Endothelial cell of umbilical vein (primary cell): ENCODE results near the gene PRKRIP1. TPM values are rescaled to one million over a fixed set of nuclear protein-coding genes. Genes with fewer than 3 reads are reported as not detected.

Source experiments
- BruUV-seq: library from RNA; stranded (reverse); fragments of 400-500 nt; replicated peaks from 2 replicates; lab custom pipeline; 2021; lab: Mats Ljungman, UMichigan
- CTCF ChIA-PET: fragments of 300-600, 350-600 bp; sonication (Branson Sonifier 250); formaldehyde crosslinking; loops from one replicate; lab custom pipeline; 2021; ENCODE audit warnings: antibody characterized with exemption, inconsistent platforms; lab: Charles Lee
- POLR2A ChIA-PET: fragments of 300-600, 350-600 bp; sonication (Branson Sonifier 250); formaldehyde crosslinking; loops from one replicate; lab custom pipeline; 2021; ENCODE audit warnings: antibody characterized with exemption, inconsistent platforms; lab: Charles Lee
- DNase-seq: peaks from one replicate; pipeline ENCODE4 v3.0.0-alpha.2; 2011; ENCODE audit warnings: low read depth, low spot score
- FAIRE-seq: peaks from 2 replicates; lab custom pipeline; 2011; peaks lifted over from hg19 to GRCh38; lab: Jason Lieb, UNC
- H2AFZ ChIP-seq: 2 replicates; pipeline ENCODE4 v1.6.0; 2012; ENCODE audit warnings: low read depth, low read length, control low read depth, inconsistent platforms
- H3K27ac ChIP-seq: 2 replicates; pipeline ENCODE4 v1.5.1; 2011; ENCODE audit warnings: low read depth, mild to moderate bottlenecking, control low read depth, low read length, moderate library complexity; ENCODE audit not compliant: insufficient read depth
- H3K27me3 ChIP-seq, 2 experiments: 2 replicates each; pipeline versions ENCODE4 v1.6.0 to v1.6.1; 2011; ENCODE audit warnings: low read length in 2 of 2, mixed read lengths in 1 of 2; ENCODE audit not compliant: control insufficient read depth in 2 of 2, insufficient read depth in 2 of 2
- H3K36me3 ChIP-seq, 2 experiments: 2 replicates in 1 of 2; 3 replicates in 1 of 2; pipeline ENCODE4 v1.5.1; 2011; ENCODE audit warnings: low read length in 2 of 2, mild to moderate bottlenecking in 1 of 2, moderate library complexity in 1 of 2; ENCODE audit not compliant: control insufficient read depth in 2 of 2, insufficient read depth in 2 of 2; ENCODE audit errors: extremely low read depth in 1 of 2
- H3K4me1 ChIP-seq: 3 replicates; pipeline ENCODE4 v1.5.1; 2011; ENCODE audit warnings: mild to moderate bottlenecking, low read length; ENCODE audit not compliant: control insufficient read depth, insufficient read depth; ENCODE audit errors: extremely low read depth
- H3K4me2 ChIP-seq: 2 replicates; pipeline ENCODE4 v1.6.1; 2011; ENCODE audit warnings: low read length, control low read depth, mixed read lengths; ENCODE audit not compliant: insufficient read depth
- H3K4me3 ChIP-seq, 3 experiments: fragments of 200-600 bp in 1 of 3; sonication (generic), shearing (Covaris generic) in 1 of 3; replicated peaks in 1 of 3; 2 replicates each; pipeline ENCODE4 v1.5.1; 2011 to 2016; ENCODE audit warnings: control low read depth in 3 of 3, low read length in 3 of 3, mild to moderate bottlenecking in 2 of 3, inconsistent platforms in 1 of 3, low read depth in 1 of 3, moderate library complexity in 1 of 3; ENCODE audit not compliant: insufficient read depth in 1 of 3
- H3K79me2 ChIP-seq: 2 replicates; pipeline ENCODE4 v1.6.0; 2012; ENCODE audit warnings: low read length, inconsistent platforms; ENCODE audit not compliant: control insufficient read depth, insufficient read depth
- H3K9ac ChIP-seq: replicated peaks from 2 replicates; pipeline ENCODE3; 2011; ENCODE audit warnings: low read length, control low read depth; ENCODE audit not compliant: insufficient read depth; ENCODE audit errors: extremely low read depth
- H3K9me1 ChIP-seq: replicated peaks from 3 replicates; pipeline ENCODE4 v1.6.0; 2011; ENCODE audit warnings: mild to moderate bottlenecking, low read length; ENCODE audit not compliant: control insufficient read depth, insufficient read depth; ENCODE audit errors: extremely low read depth
- H3K9me3 ChIP-seq: replicated peaks from 2 replicates; pipeline ENCODE4 v1.5.1; 2012; ENCODE audit warnings: low read length, inconsistent platforms; ENCODE audit not compliant: control insufficient read depth, insufficient read depth
- H4K20me1 ChIP-seq: replicated peaks from 2 replicates; pipeline ENCODE3; 2011; ENCODE audit warnings: mild to moderate bottlenecking, low read length; ENCODE audit not compliant: control insufficient read depth, insufficient read depth; ENCODE audit errors: extremely low read depth
- EZH2 ChIP-seq: IDR thresholded peaks from 2 replicates; pipeline ENCODE4 v1.6.1; 2012; ENCODE audit warnings: borderline replicate concordance, low read depth, mild to moderate bottlenecking, moderate library complexity, low read length, inconsistent platforms; ENCODE audit not compliant: severe bottlenecking
- FOS ChIP-seq: IDR thresholded peaks from 2 replicates; pipeline ENCODE4 v1.6.1; 2011; ENCODE audit warnings: mild to moderate bottlenecking, low read length, moderate library complexity, borderline replicate concordance; ENCODE audit not compliant: insufficient read depth
- GATA2 ChIP-seq: IDR thresholded peaks from 2 replicates; pipeline ENCODE4 v1.7.0; 2011; ENCODE audit warnings: low read depth, mild to moderate bottlenecking, moderate library complexity, mixed read lengths, low read length; ENCODE audit not compliant: insufficient read length, insufficient read depth
- JUN ChIP-seq: IDR thresholded peaks from 2 replicates; pipeline ENCODE4 v1.6.1; 2011; ENCODE audit warnings: borderline replicate concordance, low read depth; ENCODE audit not compliant: insufficient read length, insufficient read depth
- MAX ChIP-seq: IDR thresholded peaks from 2 replicates; pipeline ENCODE4 v1.6.1; 2011; ENCODE audit not compliant: insufficient read depth, insufficient read length
- MYC ChIP-seq: IDR thresholded peaks from one replicate; pipeline ENCODE4 v1.6.1; 2011; ENCODE audit warnings: mild to moderate bottlenecking, low read depth, low read length
- POLR2A ChIP-seq: IDR thresholded peaks from 2 replicates; pipeline ENCODE4 v1.6.1; 2012; ENCODE audit warnings: low read depth, mild to moderate bottlenecking, control low read depth, low read length
- POLR2AphosphoS5 ChIP-seq: IDR thresholded peaks from 2 replicates; pipeline ENCODE4 v1.6.1; 2012; ENCODE audit warnings: low read depth, mild to moderate bottlenecking, control low read depth, low read length, moderate library complexity; ENCODE audit not compliant: insufficient read depth
- dilution Hi-C: fragments of 300-500 bp; cut with MboI; formaldehyde crosslinking; loops from one replicate; pipeline ENCODE4 v1.15.0; 2019; ENCODE audit warnings: low sequenced_read_pairs; ENCODE audit not compliant: extremely low pct_ligation_motif_present
- intact Hi-C: fragments of 100-400 bp; cut with micrococcal nuclease; formaldehyde crosslinking; loops from one replicate; pipeline ENCODE4 v1.10.0; 2022
- polyA plus RNA-seq, 4 experiments: library from polyadenylated mRNA; depleted of rRNA in 3 of 4; stranded (reverse) in 3 of 4; unstranded in 1 of 4; fragments of >200 nt; gene quantifications; 2 replicates each; pipeline versions ENCODE4 v1.2.1 to v1.2.3, GENCODE V29; 2011 to 2012; ENCODE audit warnings: missing spikeins in 1 of 4
- total RNA-seq: library from RNA; stranded (reverse); gene quantifications from 2 replicates; pipeline ENCODE4 v1.2.3, GENCODE V29; 2021
- TF ChIP-seq, protein P1 (sequence below), 2 donors: IDR thresholded peaks; 1 replicate in 1 of 2; 2 replicates in 1 of 2; pipeline ENCODE4 v1.5.1; 2011; ENCODE audit warnings: low read length in 2 of 2, mild to moderate bottlenecking in 2 of 2, moderate library complexity in 2 of 2, control low read depth in 1 of 2, inconsistent platforms in 1 of 2, low read depth in 1 of 2; ENCODE audit not compliant: insufficient read depth in 1 of 2; ENCODE audit errors: extremely low read depth in 1 of 2

The PRKRIP1 gene
- total and polyA plus RNA-seq, 2 donors (not counting 3 experiments of a cell fraction or from before 2014, with no cell fraction given) = 16.1 to 26.1 TPM

DNA sequence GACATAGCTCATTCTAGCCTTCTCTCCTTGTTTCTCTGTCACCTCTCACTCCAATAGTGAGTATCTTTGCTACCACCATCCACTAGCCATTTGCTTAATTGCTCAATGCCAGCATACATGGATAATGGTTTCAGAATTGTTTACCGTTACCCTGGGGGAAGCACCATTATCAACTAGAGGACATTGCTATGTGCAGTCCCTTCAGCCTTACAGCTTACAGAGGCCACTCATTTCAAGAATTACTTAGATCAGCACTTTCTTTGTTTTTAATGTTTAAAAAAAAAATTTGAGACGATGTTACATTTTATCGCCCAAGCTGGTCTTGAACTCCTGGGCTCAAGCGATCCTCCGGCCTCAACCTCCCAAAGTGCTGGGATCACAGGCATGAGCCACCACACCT lies 22.4 kb downstream of the PRKRIP1 start:
- ChIA-PET POLR2A (no interaction called here), CTCF (no interaction called here)
- no TSS peak for BruUV-seq
- H3K4me3 ChIP-seq = no peak overlapping the region
- H3K36me3 ChIP-seq = peaks cover 3 to 5% of the 10 kb centered on the region in 2 experiments
- H3K9me1 ChIP-seq = no peaks in the 10 kb centered on the region
- no peak for TF ChIP-seq JUN
- no peak for TF ChIP-seq MYC
- no peak for TF ChIP-seq EZH2
- no peak for TF ChIP-seq GATA2
- no peak for TF ChIP-seq POLR2AphosphoS5
- TF ChIP-seq FOS = no peak
- no peak for TF ChIP-seq MAX
- TF ChIP-seq POLR2A = no peak
- TF ChIP-seq, protein P1, sequence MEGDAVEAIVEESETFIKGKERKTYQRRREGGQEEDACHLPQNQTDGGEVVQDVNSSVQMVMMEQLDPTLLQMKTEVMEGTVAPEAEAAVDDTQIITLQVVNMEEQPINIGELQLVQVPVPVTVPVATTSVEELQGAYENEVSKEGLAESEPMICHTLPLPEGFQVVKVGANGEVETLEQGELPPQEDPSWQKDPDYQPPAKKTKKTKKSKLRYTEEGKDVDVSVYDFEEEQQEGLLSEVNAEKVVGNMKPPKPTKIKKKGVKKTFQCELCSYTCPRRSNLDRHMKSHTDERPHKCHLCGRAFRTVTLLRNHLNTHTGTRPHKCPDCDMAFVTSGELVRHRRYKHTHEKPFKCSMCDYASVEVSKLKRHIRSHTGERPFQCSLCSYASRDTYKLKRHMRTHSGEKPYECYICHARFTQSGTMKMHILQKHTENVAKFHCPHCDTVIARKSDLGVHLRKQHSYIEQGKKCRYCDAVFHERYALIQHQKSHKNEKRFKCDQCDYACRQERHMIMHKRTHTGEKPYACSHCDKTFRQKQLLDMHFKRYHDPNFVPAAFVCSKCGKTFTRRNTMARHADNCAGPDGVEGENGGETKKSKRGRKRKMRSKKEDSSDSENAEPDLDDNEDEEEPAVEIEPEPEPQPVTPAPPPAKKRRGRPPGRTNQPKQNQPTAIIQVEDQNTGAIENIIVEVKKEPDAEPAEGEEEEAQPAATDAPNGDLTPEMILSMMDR (IDR thresholded peaks at IDR 0.05; ENCODE audit: extremely low read depth in 1 of 2, insufficient read depth in 1 of 2, low read depth in 1 of 2, low read length in 2 of 2) = no peak
- H3K4me2 ChIP-seq = no peak overlapping the region
- no peak for FAIRE-seq
- H3K79me2 ChIP-seq = no peaks in the 10 kb centered on the region
- no peak overlapping the region for H3K9ac ChIP-seq
- no peak for DNase-seq
- H3K27ac ChIP-seq = no peak overlapping the region
- H3K9me3 ChIP-seq = no peaks in the 10 kb centered on the region
- intact Hi-C loops = no loop called here
- dilution Hi-C loops = no loop called here
- H4K20me1 ChIP-seq = no peaks in the 10 kb centered on the region
- H2AFZ ChIP-seq = no peak overlapping the region
- peaks cover 7% of the 10 kb centered on the region for H3K4me1 ChIP-seq
- no peaks in the 10 kb centered on the region for H3K27me3 ChIP-seq
